GM19025 (cell line): Measurements from ENCODE around the gene ZNF385C.

ENCODE experiments used
- ATAC-seq: cut with Tn5 transposase; IDR thresholded peaks from one replicate; pipeline ENCODE4 v1.9.1; 2021; ENCODE audit warnings: mild to moderate bottlenecking, low read depth, moderate library complexity; ENCODE audit not compliant: unreplicated experiment

The ZNF385C gene

DNA sequence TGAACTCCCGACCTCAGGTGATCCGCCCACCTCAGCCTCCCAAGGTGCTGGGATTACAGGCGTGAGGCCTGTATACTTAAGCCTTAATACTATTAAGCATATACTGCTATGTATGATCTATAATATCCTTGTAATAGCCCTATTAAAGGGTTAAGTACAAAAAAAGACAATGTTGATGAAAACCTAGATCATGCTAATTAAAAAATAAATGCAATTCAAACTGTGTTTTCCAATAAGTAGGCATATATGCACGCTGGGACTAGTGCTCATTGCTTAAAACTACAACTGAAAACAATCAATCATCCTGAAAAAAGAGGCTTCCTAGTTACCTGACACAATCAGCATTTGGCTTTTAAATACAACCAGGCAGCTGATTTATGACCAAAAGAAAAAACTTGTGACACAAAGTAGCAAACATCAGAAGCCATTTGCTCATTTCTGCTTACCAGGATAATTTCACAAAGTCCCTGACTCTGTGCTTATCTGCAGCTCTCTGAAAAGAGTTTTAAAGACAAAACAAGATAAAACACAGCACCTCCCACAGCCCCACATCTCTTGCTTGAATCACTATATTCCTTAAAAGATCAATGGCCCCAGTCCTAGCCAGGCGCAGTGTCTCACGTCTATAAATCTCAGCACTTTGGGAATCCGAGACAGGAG lies 11.1 kb downstream of the ZNF385C start:
- no peak for ATAC-seq

GRCh38 chr17:42081516-42082129 lies 16.6 kb downstream of the ZNF385C start:
- no peak for ATAC-seq

DNA sequence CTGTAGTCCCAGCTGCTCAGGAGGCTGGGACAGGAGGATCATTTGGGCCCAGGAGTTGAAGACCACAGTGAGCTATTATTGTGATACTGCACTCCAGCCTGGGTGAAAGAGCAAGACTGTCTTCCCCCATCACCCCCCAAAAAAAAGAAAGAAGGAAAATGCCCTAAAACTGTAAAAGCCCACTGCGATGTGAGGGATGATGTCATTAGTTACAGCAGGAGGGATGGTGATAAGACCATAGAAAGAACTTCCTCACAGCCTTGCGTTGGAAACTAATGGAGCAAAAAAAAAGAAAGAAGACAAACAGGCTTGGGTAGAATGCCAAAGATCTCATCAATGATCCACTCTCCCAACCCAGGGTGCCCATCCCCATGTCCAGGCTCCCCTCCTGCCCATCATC lies 18.7 kb downstream of the ZNF385C start:
- ATAC-seq, result no peak

GRCh38 chr17:42078396-42079043 lies 19.8 kb downstream of the ZNF385C start:
- ATAC-seq, result no peak

DNA sequence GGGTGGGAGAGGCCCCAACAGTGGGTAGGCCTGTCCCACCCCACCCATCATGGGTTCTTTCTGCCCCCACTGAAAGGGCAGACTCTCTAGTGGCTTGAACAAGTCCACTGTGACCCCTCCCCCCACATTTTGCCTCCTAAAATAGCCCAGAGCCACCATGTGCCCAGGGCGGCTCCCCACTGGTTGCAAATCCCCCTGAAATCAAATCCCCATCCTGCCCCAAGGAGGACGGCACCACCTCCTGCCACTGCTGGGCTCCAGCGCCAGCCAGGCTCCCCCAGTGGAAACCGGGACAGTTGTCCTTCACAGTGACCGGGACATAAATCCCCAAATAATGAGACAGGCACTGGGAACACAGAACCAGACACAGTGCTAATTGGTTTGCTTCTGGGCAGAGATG lies 20.5 kb downstream of the ZNF385C start:
- no peak for ATAC-seq

- no peak for ATAC-seq
Observed at GRCh38 chr17:42076797-42077559, 21.3 kb downstream of the ZNF385C start.

- ATAC-seq, result no peak
Observed at GRCh38 chr17:42075789-42076188, 22.5 kb downstream of the ZNF385C start.

DNA sequence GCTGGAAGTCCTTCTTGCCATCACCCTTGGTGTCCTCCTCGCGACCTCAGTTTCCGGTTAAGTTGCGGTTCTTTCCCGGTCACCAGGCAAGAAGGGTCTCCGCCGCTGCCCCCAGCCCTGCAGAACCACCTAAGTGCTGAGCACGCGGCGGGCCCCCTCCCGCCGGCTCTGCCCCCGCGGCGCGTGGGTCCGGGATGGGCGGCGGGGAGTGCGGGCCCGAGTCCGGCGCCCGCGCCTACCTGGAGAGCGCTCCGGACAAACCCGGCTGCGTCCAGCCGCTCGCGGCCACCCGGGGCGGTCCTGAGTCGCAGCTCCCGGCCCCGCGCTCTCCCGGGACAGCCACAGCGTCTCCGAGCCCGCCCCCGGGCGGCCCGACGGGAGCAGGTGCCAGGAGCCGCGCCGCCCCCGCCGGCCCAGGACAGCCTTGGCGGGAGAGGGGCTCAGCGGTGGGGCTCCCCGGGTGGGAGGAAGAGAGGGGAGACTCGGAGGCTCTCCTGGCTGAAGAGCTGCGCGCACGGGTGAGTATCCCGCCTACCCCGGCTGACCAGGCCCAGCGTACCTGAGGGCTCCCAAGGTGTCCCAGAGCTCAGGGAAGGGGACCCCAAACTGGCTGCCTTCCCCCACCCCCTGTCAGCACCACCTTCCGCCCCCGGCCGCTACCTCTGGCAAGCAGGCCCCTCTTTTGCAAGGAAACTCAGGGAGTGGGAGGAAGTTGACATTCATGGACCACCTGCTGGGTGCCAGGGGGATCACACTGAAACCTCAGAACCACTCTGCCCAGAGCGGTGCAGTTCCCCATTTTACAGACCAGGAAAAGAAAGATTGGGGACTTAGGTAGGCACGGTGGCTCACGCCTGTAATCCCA lies 25.7 kb downstream of the ZNF385C start:
- no peak for ATAC-seq

GRCh38 chr17:42071810-42072209 lies 26.5 kb downstream of the ZNF385C start:
- no peak for ATAC-seq

GRCh38 chr17:42068979-42069378 lies 29.3 kb downstream of the ZNF385C start:
- ATAC-seq, result no peak

DNA sequence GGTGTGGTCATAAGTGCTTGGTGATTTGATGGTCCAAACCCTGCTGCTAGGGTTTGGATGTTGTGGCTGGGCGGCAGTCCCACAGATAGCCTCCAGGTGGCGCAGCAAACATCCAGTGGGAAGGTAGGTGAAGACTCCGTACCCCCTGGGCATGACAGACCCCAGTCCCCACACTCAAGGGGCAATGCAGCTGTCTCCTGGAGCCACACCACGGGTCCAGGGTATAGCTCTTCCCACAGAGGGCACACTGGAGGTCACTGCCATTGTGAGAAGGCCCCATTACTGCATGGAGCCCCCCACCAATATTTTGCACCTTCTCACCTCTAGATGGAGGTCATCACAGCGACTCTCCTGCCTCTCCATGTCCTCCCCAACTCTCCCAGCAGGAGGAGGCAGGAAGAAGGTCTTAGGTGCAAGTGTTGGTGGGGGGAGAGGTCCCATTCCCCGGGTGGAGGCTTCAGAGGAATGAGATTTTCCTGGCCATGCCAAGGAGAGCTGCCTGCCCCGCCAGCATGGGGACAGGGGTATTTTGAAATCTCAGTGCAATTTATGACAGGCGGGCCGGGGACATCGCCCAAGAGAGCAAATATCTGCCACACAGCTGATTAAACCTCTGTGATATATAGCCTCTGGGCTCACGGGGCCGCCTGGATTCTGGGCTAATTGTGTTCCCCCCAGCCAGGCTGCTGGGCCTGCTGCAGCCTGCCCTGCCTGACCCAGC lies 30.7 kb downstream of the ZNF385C start:
- no peak for ATAC-seq

DNA sequence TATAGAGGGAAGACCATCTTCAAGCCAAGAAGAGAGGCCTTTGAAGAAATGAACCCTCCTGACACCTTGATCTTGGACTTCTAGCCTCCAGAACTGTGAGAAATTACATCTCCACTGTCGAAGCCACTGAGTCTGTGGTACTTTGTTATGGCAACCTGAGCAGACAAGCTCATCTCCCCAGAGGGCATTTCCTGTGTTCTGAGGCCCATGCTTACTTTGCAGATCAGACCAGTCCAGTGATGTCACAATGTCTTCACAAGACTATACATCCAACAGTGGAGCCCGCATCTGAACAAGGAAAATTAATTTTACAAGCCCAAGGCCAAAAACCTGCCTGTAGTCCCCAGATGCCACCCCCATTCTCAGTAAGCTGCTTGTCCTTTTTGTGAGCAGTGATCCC lies 33.1 kb downstream of the ZNF385C start:
- no peak for ATAC-seq

GRCh38 chr17:42062681-42063080 lies 35.6 kb downstream of the ZNF385C start:
- ATAC-seq, result no peak

- no peak for ATAC-seq
Observed at GRCh38 chr17:42061646-42062487, 36.4 kb downstream of the ZNF385C start.

DNA sequence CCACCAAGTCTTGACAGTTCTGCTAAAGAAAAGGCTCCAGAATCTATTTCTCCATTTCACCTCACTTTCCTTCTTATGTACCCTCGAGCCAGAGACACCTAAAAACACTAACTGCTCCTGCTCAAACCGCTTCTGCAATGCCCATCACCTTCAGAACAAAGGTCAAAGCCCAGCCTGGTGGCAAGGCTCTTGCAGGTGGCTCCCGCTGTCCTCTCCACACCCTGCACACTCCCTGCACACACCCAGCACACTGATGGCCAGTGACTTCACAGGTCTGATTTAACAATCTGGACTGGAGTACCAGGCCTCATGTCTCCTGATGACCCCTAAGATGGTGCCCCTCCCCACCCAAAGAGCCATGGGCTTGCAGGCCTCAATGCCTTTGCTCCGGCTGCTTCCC lies 38.0 kb downstream of the ZNF385C start:
- ATAC-seq, result no peak

DNA sequence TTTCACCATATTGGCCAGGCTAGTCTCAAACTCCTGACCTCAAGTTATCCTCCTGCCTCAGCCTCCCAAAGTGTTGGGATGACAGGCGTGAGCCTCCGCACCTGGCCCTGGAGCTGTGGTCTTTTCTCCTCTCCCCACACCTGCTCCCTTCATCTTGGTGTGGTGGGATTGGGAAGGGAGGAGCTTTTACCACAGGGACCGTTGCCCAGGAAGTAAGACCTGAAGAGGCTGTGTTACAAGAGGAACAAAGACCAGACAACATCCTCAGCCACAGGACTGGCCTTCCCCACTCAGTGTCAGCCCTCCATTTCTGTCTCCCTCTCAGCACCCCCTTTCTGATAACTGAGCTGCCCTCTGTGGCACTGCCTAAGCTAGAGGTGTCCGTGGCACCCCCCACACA lies 38.5 kb downstream of the ZNF385C start:
- ATAC-seq, result no peak

GRCh38 chr17:42058063-42058462 lies 40.2 kb downstream of the ZNF385C start:
- no peak for ATAC-seq

DNA sequence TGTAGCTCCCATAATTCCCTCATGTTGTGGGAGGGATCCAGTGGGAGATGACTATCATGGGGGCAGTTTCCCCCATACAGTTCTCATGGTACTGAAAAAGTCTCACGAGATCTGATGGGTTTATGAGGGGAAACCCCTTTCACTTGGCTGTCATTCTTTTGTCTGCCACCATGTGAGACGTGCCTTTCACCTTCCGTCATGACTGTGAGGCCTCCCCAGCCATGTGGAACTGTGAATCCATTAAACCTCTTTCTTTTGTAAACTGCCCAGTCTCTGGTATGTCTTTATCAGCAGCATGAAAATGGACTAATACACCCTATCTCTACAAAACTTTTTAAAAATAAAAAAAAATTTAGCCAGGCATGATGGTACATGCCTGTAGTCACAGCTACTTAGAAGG lies 41.6 kb downstream of the ZNF385C start:
- no peak for ATAC-seq

DNA sequence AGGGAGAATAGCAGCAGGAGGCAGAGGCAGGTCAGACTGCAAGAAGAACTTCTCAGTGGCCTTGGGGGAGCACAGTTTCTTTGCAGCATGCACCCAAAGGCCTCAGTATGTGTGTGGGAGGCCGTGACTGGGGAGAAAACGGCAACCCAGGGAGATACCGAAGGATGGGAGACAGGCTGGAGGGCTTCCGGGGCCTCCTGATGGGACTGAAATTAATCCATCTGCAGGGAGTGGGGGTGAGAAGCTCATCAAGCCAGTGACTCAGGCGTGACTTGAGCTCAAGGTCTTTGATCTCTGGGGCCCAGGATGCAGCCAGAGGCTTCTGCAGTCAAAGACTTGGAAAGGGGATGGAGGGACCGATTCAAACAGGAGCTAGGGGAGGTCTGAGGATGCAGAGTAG lies 42.8 kb downstream of the ZNF385C start:
- no peak for ATAC-seq
